CD8-positive, alpha-beta memory T cell (primary cell): ENCODE measurements around the gene MDK. TPM values are rescaled to one million over a fixed set of nuclear protein-coding genes. Genes with fewer than 3 reads are reported as not detected.

Experiments
- CTCF ChIA-PET: fragments of 350-600 bp; sonication (Branson Sonifier 250); formaldehyde crosslinking; loops from one replicate; lab custom pipeline; 2021; ENCODE audit warnings: antibody characterized with exemption; lab: Charles Lee
- POLR2A ChIA-PET: fragments of 350-600 bp; sonication (Branson Sonifier 250); formaldehyde crosslinking; loops from one replicate; lab custom pipeline; 2021; ENCODE audit warnings: antibody characterized with exemption; lab: Charles Lee
- DNase-seq, 5 donors: peaks; one replicate each; pipeline versions ENCODE4 v3.0.0 to v3.0.0-alpha.2; 2020 to 2022; ENCODE audit warnings: mixed read lengths in 1 of 5
- H3K27ac ChIP-seq: one replicate; pipeline ENCODE4 v1.7.0; 2013; ENCODE audit warnings: low read depth, mild to moderate bottlenecking, low read length, moderate library complexity
- H3K27me3 ChIP-seq: 2 replicates; pipeline ENCODE4 v1.7.0; 2013; ENCODE audit warnings: low read length, mild to moderate bottlenecking; ENCODE audit not compliant: insufficient read depth, poor library complexity, severe bottlenecking
- H3K36me3 ChIP-seq: 2 replicates; pipeline ENCODE4 v1.7.0; 2013; ENCODE audit warnings: mild to moderate bottlenecking, low read length, moderate library complexity; ENCODE audit not compliant: insufficient read depth
- H3K4me1 ChIP-seq: 2 replicates; pipeline ENCODE4 v1.7.0; 2013; ENCODE audit warnings: mild to moderate bottlenecking, low read length, moderate library complexity; ENCODE audit not compliant: insufficient read depth
- H3K4me3 ChIP-seq: 2 replicates; pipeline ENCODE4 v1.7.0; 2013; ENCODE audit warnings: mild to moderate bottlenecking, low read length
- H3K9me3 ChIP-seq: 2 replicates; pipeline ENCODE4 v1.7.0; 2013; ENCODE audit warnings: mild to moderate bottlenecking, low read length
- H3K27ac Mint-ChIP-seq, 8 donors: one replicate each; pipeline ENCODE4 v1.8.0; 2020 to 2021; ENCODE audit warnings: mixed read lengths in 8 of 8, mild to moderate bottlenecking in 6 of 8, inconsistent platforms in 3 of 8, moderate library complexity in 3 of 8
- H3K27me3 Mint-ChIP-seq, 2 donors: one replicate each; pipeline ENCODE4 v1.8.0; 2020 to 2021; ENCODE audit warnings: mixed read lengths in 2 of 2, mild to moderate bottlenecking in 1 of 2, moderate library complexity in 1 of 2
- H3K36me3 Mint-ChIP-seq, 3 donors: one replicate each; pipeline ENCODE4 v1.8.0; 2020 to 2021; ENCODE audit warnings: mixed read lengths in 3 of 3, inconsistent platforms in 1 of 3, mild to moderate bottlenecking in 1 of 3
- H3K4me1 Mint-ChIP-seq, 3 donors: one replicate each; pipeline ENCODE4 v1.8.0; 2020 to 2021; ENCODE audit warnings: mixed read lengths in 3 of 3, inconsistent platforms in 1 of 3, mild to moderate bottlenecking in 1 of 3
- H3K4me3 Mint-ChIP-seq, 7 donors: one replicate each; pipeline ENCODE4 v1.8.0; 2020 to 2021; ENCODE audit warnings: mixed read lengths in 7 of 7, mild to moderate bottlenecking in 6 of 7, moderate library complexity in 4 of 7, inconsistent platforms in 2 of 7
- H3K9me3 Mint-ChIP-seq, 5 donors: one replicate each; pipeline ENCODE4 v1.8.0; 2020 to 2022; ENCODE audit warnings: mixed read lengths in 5 of 5, mild to moderate bottlenecking in 3 of 5, moderate library complexity in 2 of 5, inconsistent platforms in 1 of 5
- polyA plus RNA-seq: library from polyadenylated mRNA; unstranded; fragments of 300-500 nt; fragmentation: Illumina TruSeq; gene quantifications from one replicate; pipeline ENCODE4 v1.2.3, GENCODE V29; 2021
- total RNA-seq, 2 experiments: library from RNA; stranded (reverse); gene quantifications; one replicate each; pipeline ENCODE4 v1.2.3, GENCODE V29; 2021

Gene MDK
- total RNA-seq (1 to 10 TPM; 1.1 to 1.2 TPM), polyA plus RNA-seq (0.97 TPM)

GRCh38 chr11:46381048-46381818 is at the start of gene MDK:
TSS of gene MDK (plus strand) at chr11:46381669. CDS start at chr11:46382058, 389 bp downstream.
- no peak for DNase-seq
- Mint-ChIP-seq H3K36me3 (peaks cover 0 to 24% (median 5%) of the 10 kb centered on the region in 3 donors), H3K27ac (peak within 1 kb of the TSS in 2 of 8 donors; percentile 9 to 26), H3K27me3 (peaks cover 20 to 32% of the 10 kb centered on the region in 2 donors), H3K4me3 (peak within 1 kb of the TSS; percentile 61 to 90 (median 75)), H3K9me3 (peaks cover 0 to 3% (median 0%) of the 10 kb centered on the region in 5 donors), H3K4me1 (peaks cover 5 to 24% (median 6%) of the 10 kb centered on the region in 3 donors)
- Histone ChIP-seq H3K27me3 (peaks cover 16% of the 10 kb centered on the region), H3K36me3 (peaks cover 4% of the 10 kb centered on the region), H3K27ac (peak within 1 kb of the TSS; percentile 43), H3K4me3 (peak within 1 kb of the TSS; percentile 59), H3K9me3 (no peaks in the 10 kb centered on the region), H3K4me1 (peaks cover 12% of the 10 kb centered on the region)
- CTCF ChIA-PET: interaction anchor here (1.3 to 1.7 kb wide), 2 partner anchors 8 to 28 kb away, joined by 4 to 6 read pairs; no protein-coding TSS in a partner anchor
- POLR2A ChIA-PET: interaction anchor here (1.3 kb wide), 1 partner anchor 31 kb away, joined by 5 read pairs; no protein-coding TSS in a partner anchor

GRCh38 chr11:46332093-46332567 is 49.3 kb upstream of the MDK start:
- Mint-ChIP-seq H3K27me3 (peaks cover 30 to 44% of the 10 kb centered on the region in 2 donors), H3K9me3 (peaks cover 0 to 2% (median 0%) of the 10 kb centered on the region in 5 donors), H3K36me3 (no peaks in the 10 kb centered on the region), H3K4me3 (peak overlapping the region; percentile 52 to 84 (median 68)), H3K4me1 (peaks cover 29 to 41% (median 35%) of the 10 kb centered on the region in 3 donors), H3K27ac (peak overlapping the region in 7 of 8 donors; percentile 25 to 91 (median 50))
- Histone ChIP-seq H3K4me1 (peaks cover 52% of the 10 kb centered on the region), H3K4me3 (peak overlapping the region; percentile 47), H3K36me3 (no peaks in the 10 kb centered on the region), H3K27me3 (no peaks in the 10 kb centered on the region), H3K27ac (no peak overlapping the region), H3K9me3 (no peaks in the 10 kb centered on the region)
- CTCF ChIA-PET: interaction anchor here (1.0 to 8.6 kb wide), 6 partner anchors 12 to 93 kb away, joined by 3 to 67 read pairs (median 11); partner anchors contain the start of gene DGKZ
- no peak for DNase-seq
- POLR2A ChIA-PET: interaction anchor here (3.6 kb wide), 1 partner anchor 16 kb away, joined by 32 read pairs; the partner anchor contains the start of gene DGKZ

- Histone ChIP-seq H3K27me3 (no peaks in the 10 kb centered on the region), H3K9me3 (no peaks in the 10 kb centered on the region), H3K27ac (no peak overlapping the region), H3K4me3 (peak overlapping the region; percentile 64), H3K36me3 (no peaks in the 10 kb centered on the region), H3K4me1 (peaks cover 56% of the 10 kb centered on the region)
- ChIA-PET POLR2A (interaction anchor here (0.7 to 3.6 kb wide), 2 partner anchors 15 to 20 kb away, joined by 3 to 32 read pairs; partner anchors contain the start of gene DGKZ), CTCF (interaction anchor here (0.8 to 8.6 kb wide), 8 partner anchors 12 to 93 kb away, joined by 3 to 67 read pairs (median 5); partner anchors contain the start of gene DGKZ)
- Mint-ChIP-seq H3K4me1 (peaks cover 29 to 41% (median 35%) of the 10 kb centered on the region in 3 donors), H3K4me3 (peak overlapping the region; percentile 52 to 84 (median 74)), H3K27me3 (peaks cover 29 to 41% of the 10 kb centered on the region in 2 donors), H3K9me3 (peaks cover 0 to 2% (median 0%) of the 10 kb centered on the region in 5 donors), H3K36me3 (no peaks in the 10 kb centered on the region), H3K27ac (peak overlapping the region in 4 of 8 donors; percentile 12 to 73 (median 38))
- DNase-seq: peak in 2 of 5 donors; percentile 16 to 67
Observed at GRCh38 chr11:46332568-46333393, 48.7 kb upstream of the MDK start.

- no peaks in the 10 kb centered on the region for H3K36me3 Mint-ChIP-seq
- no peaks in the 10 kb centered on the region for H3K27me3 ChIP-seq
- H3K27ac Mint-ChIP-seq: peak overlapping the region in 4 of 8 donors; percentile 24 to 82 (median 52)
- no peaks in the 10 kb centered on the region for H3K9me3 ChIP-seq
- peaks cover 29 to 41% (median 35%) of the 10 kb centered on the region in 3 donors for H3K4me1 Mint-ChIP-seq
- no peaks in the 10 kb centered on the region for H3K36me3 ChIP-seq
- H3K4me3 ChIP-seq: peak overlapping the region; percentile 64
- DNase-seq: peak in 2 of 5 donors; percentile 12 to 54
- H3K9me3 Mint-ChIP-seq: peaks cover 0 to 2% (median 0%) of the 10 kb centered on the region in 5 donors
- CTCF ChIA-PET: interaction anchor here (0.8 to 8.6 kb wide), 7 partner anchors 11 to 91 kb away, joined by 3 to 67 read pairs (median 5); partner anchors contain the start of gene DGKZ
- POLR2A ChIA-PET: interaction anchor here (0.7 to 3.6 kb wide), 2 partner anchors 15 to 19 kb away, joined by 3 to 32 read pairs; partner anchors contain the start of gene DGKZ
- H3K4me3 Mint-ChIP-seq: peak overlapping the region; percentile 32 to 80 (median 77)
- peaks cover 28 to 41% of the 10 kb centered on the region in 2 donors for H3K27me3 Mint-ChIP-seq
- H3K27ac ChIP-seq: no peak overlapping the region
- H3K4me1 ChIP-seq: peaks cover 62% of the 10 kb centered on the region
Observed at GRCh38 chr11:46333394-46333947, 48.0 kb upstream of the MDK start.

- peak overlapping the region in 5 of 7 donors; percentile 76 to 80 (median 77) for H3K4me3 Mint-ChIP-seq
- Histone ChIP-seq H3K36me3 (no peaks in the 10 kb centered on the region), H3K27me3 (no peaks in the 10 kb centered on the region), H3K4me3 (peak overlapping the region; percentile 64), H3K27ac (no peak overlapping the region), H3K4me1 (peaks cover 70% of the 10 kb centered on the region), H3K9me3 (no peaks in the 10 kb centered on the region)
- H3K27me3 Mint-ChIP-seq: peaks cover 28 to 45% of the 10 kb centered on the region in 2 donors
- DNase-seq: no peak
- no peaks in the 10 kb centered on the region for H3K36me3 Mint-ChIP-seq
- ChIA-PET POLR2A (no interaction called here), CTCF (interaction anchor here (2.2 to 8.6 kb wide), 4 partner anchors 10 to 28 kb away, joined by 5 to 67 read pairs (median 10); partner anchors contain the start of gene DGKZ)
- H3K4me1 Mint-ChIP-seq: peaks cover 29 to 41% (median 35%) of the 10 kb centered on the region in 3 donors
- H3K27ac Mint-ChIP-seq: no peak overlapping the region
- H3K9me3 Mint-ChIP-seq: peaks cover 0 to 2% (median 0%) of the 10 kb centered on the region in 5 donors
Observed at GRCh38 chr11:46334211-46334610, 47.3 kb upstream of the MDK start.

- Mint-ChIP-seq H3K27ac (no peak overlapping the region), H3K36me3 (no peaks in the 10 kb centered on the region), H3K27me3 (peaks cover 20 to 39% of the 10 kb centered on the region in 2 donors), H3K4me3 (no peak overlapping the region), H3K4me1 (peaks cover 24 to 32% (median 25%) of the 10 kb centered on the region in 3 donors), H3K9me3 (peaks cover 0 to 2% (median 0%) of the 10 kb centered on the region in 5 donors)
- no peak for DNase-seq
- no peak overlapping the region for H3K4me3 ChIP-seq
- H3K27me3 ChIP-seq: no peaks in the 10 kb centered on the region
- peaks cover 65% of the 10 kb centered on the region for H3K4me1 ChIP-seq
- no peaks in the 10 kb centered on the region for H3K36me3 ChIP-seq
- ChIA-PET CTCF (interaction anchor here (2.2 to 3.2 kb wide), 2 partner anchors 17 to 27 kb away, joined by 5 to 16 read pairs; no protein-coding TSS in a partner anchor), POLR2A (no interaction called here)
- H3K27ac ChIP-seq: no peak overlapping the region
- no peaks in the 10 kb centered on the region for H3K9me3 ChIP-seq
Observed at GRCh38 chr11:46335271-46335670, 46.2 kb upstream of the MDK start.
